Measurements from ENCODE around the gene KLK11.

The KLK11 gene

GRCh38 chr19:50974702-50975556, 51.5 kb downstream of the KLK11 start:
- no peak for DNase-seq

GRCh38 chr19:50972795-50973376, 53.5 kb downstream of the KLK11 start:
- DNase-seq = no peak
